Stomach (tissue), 4 donors: ENCODE results near the gene SEMA4B.

Experiments
- CTCF ChIP-seq, 7 experiments: fragments of 450-650 bp in 4 of 7; fragments of 200-600 bp in 3 of 7; sonication (generic) in 3 of 7; IDR thresholded peaks; one replicate each; pipeline ENCODE4 v1.5.1; 2016 to 2019; ENCODE audit warnings: antibody characterized with exemption in 7 of 7, control low read depth in 2 of 7, mild to moderate bottlenecking in 1 of 7
- EP300 ChIP-seq: sonication (generic); formaldehyde crosslinking; IDR thresholded peaks from one replicate; pipeline ENCODE4 v1.6.1; 2017; ENCODE audit warnings: antibody characterized with exemption
- POLR2A ChIP-seq, 4 donors: fragments of 450-650 bp; IDR thresholded peaks; one replicate each; pipeline ENCODE4 v1.6.1; 2016; ENCODE audit warnings: antibody characterized with exemption in 4 of 4, control low read depth in 2 of 4, mild to moderate bottlenecking in 1 of 4, moderate library complexity in 1 of 4
- POLR2AphosphoS5 ChIP-seq, 3 donors: sonication (generic); formaldehyde crosslinking; IDR thresholded peaks; one replicate each; pipeline ENCODE4 v1.6.1; 2016; ENCODE audit warnings: antibody characterized with exemption in 3 of 3

- no peak for TF ChIP-seq CTCF (IDR thresholded peaks at IDR 0.05)
- no peak for TF ChIP-seq POLR2A (IDR thresholded peaks at IDR 0.05)
- no peak for TF ChIP-seq EP300
- no peak for TF ChIP-seq POLR2AphosphoS5 (IDR thresholded peaks at IDR 0.05)
Observed at GRCh38 chr15:90266485-90266884, 65.4 kb downstream of the SEMA4B start.
